ENCODE data around the gene TEX54.

TEX54 gene

GRCh38 chr11:62832336-62833234 is at the start of gene TEX54:
TSS of gene TEX54 (minus strand) at chr11:62832841.
- TF ChIP-seq CTCF (IDR thresholded peaks at IDR 0.05; ENCODE audit: control extremely low read depth, extremely low read depth, low read depth, missing control alignments), result no peak
- DNase-seq (ENCODE audit: extremely low spot score), result no peak
- POLR2A ChIA-PET, result interaction anchor here (0.6 to 2.4 kb wide), 16 partner anchors 8 to 1372 kb away, joined by 3 to 67 read pairs (median 8); partner anchors contain the start of genes NXF1, POLR2G, TMEM179B and ZBTB3
- CTCF ChIA-PET, result interaction anchor here (0.7 to 2.0 kb wide), 6 partner anchors 8 to 46 kb away, joined by 3 to 8 read pairs (median 4); partner anchors contain the start of gene NXF1

- POLR2A ChIA-PET, result interaction anchor here (1.1 to 2.0 kb wide), 2 partner anchors 42 to 217 kb away, joined by 3 to 13 read pairs; partner anchors contain the start of genes C11orf98, CSKMT and WDR74
- TF ChIP-seq CTCF (IDR thresholded peaks at IDR 0.05; ENCODE audit: control extremely low read depth, extremely low read depth, low read depth, missing control alignments), result no peak
- CTCF ChIA-PET, result interaction anchor here (1.0 to 3.3 kb wide), 9 partner anchors 10 to 458 kb away, joined by 3 to 22 read pairs (median 3); partner anchors contain the start of gene TMEM179B
- DNase-seq (ENCODE audit: extremely low spot score), result no peak
These were observed 49.7 kb upstream of the TEX54 start for GRCh38 chr11:62882431-62882749.

GRCh38 chr11:62881579-62882430 is 49.2 kb upstream of the TEX54 start:
- no peak for TF ChIP-seq CTCF (IDR thresholded peaks at IDR 0.05; ENCODE audit: control extremely low read depth, extremely low read depth, low read depth, missing control alignments)
- CTCF ChIA-PET, result interaction anchor here (0.6 to 3.3 kb wide), 24 partner anchors 8 to 457 kb away, joined by 3 to 22 read pairs (median 5); partner anchors contain the start of genes C11orf98, CSKMT, HNRNPUL2 and TMEM179B
- POLR2A ChIA-PET, result interaction anchor here (0.7 to 2.0 kb wide), 9 partner anchors 8 to 1452 kb away, joined by 5 to 14 read pairs (median 9); partner anchors contain the start of genes C11orf98, CSKMT, SDHAF2 and WDR74
- peak; percentile 87 for DNase-seq (ENCODE audit: extremely low spot score)

GRCh38 chr11:62880803-62881578 is 48.4 kb upstream of the TEX54 start, which contains the start of gene SLC3A2:
TSS of gene SLC3A2 (plus strand) at chr11:62880896. CDS start at chr11:62881024, 128 bp downstream.
- TF ChIP-seq CTCF (IDR thresholded peaks at IDR 0.05; ENCODE audit: control extremely low read depth, extremely low read depth, low read depth, missing control alignments), result peak; percentile 80
- DNase-seq (ENCODE audit: extremely low spot score), result peak; percentile 91
- POLR2A ChIA-PET, result interaction anchor here (0.7 to 2.0 kb wide), 9 partner anchors 9 to 1451 kb away, joined by 5 to 14 read pairs (median 9); partner anchors contain the start of genes C11orf98, CSKMT, SDHAF2 and WDR74
- CTCF ChIA-PET, result interaction anchor here (0.6 to 3.3 kb wide), 27 partner anchors 8 to 958 kb away, joined by 3 to 22 read pairs (median 4); partner anchors contain the start of genes C11orf98, CSKMT, HNRNPUL2 and MARK2

- DNase-seq (ENCODE audit: extremely low spot score), result peak; percentile 68
- ChIA-PET CTCF (interaction anchor here (0.7 to 3.3 kb wide), 17 partner anchors 9 to 958 kb away, joined by 3 to 16 read pairs (median 5); partner anchors contain the start of genes C11orf98, CSKMT, HNRNPUL2 and MARK2), POLR2A (interaction anchor here (0.6 to 1.9 kb wide), 4 partner anchors 19 to 94 kb away, joined by 5 to 11 read pairs (median 6); no protein-coding TSS in a partner anchor)
- TF ChIP-seq CTCF (IDR thresholded peaks at IDR 0.05; ENCODE audit: control extremely low read depth, extremely low read depth, low read depth, missing control alignments), result no peak
These were observed 47.7 kb upstream of the TEX54 start for GRCh38 chr11:62880231-62880802.
